Measurements from ENCODE around the gene GMPR2. TPM values are rescaled to one million over a fixed set of nuclear protein-coding genes. Genes with fewer than 3 reads are reported as not detected.

The GMPR2 gene
- total and polyA plus RNA-seq, 11 donors: 23.9 to 55.9 (median 31.5) TPM

GRCh38 chr14:24185026-24185425 lies 47.7 kb upstream of the GMPR2 start:
- H3K9me3 ChIP-seq: no peaks in the 10 kb centered on the region
- peaks cover 0 to 31% (median 17%) of the 10 kb centered on the region in 12 donors for H3K4me1 ChIP-seq
- DNase-seq (no peak), ATAC-seq (no peak)
- WGBS, 4 donors: 94 to 97% (median 95%) methylated on average over 7 of the region's 7 CpGs
- intact Hi-C loops (cut with DNase I): no loop called here
- H3K36me3 ChIP-seq: peaks cover 4 to 76% (median 57%) of the 10 kb centered on the region in 9 donors
- no peaks in the 10 kb centered on the region for H3K27me3 ChIP-seq
- no peak overlapping the region for H3K27ac ChIP-seq
- no peak for TF ChIP-seq POLR2A (IDR thresholded peaks at IDR 0.05)
- no peak for TF ChIP-seq CTCF (IDR thresholded peaks at IDR 0.05)
- H3K4me3 ChIP-seq: no peak overlapping the region

- Histone ChIP-seq H3K4me1 (peaks cover 0 to 24% (median 14%) of the 10 kb centered on the region in 12 donors), H3K4me3 (no peak overlapping the region), H3K27me3 (no peaks in the 10 kb centered on the region), H3K27ac (no peak overlapping the region), H3K36me3 (peaks cover 4 to 72% (median 59%) of the 10 kb centered on the region in 9 donors), H3K9me3 (no peaks in the 10 kb centered on the region)
- DNase-seq (no peak), ATAC-seq (no peak)
- WGBS, 4 donors: 85 to 97% (median 94%) methylated on average over 6 to 11 of the region's 11 CpGs
- intact Hi-C loops (cut with DNase I): no loop called here
- no peak for TF ChIP-seq CTCF (IDR thresholded peaks at IDR 0.05)
- no peak for TF ChIP-seq POLR2A (IDR thresholded peaks at IDR 0.05)
Measured at GRCh38 chr14:24185741-24186140, 47.0 kb upstream of the GMPR2 start.

- H3K36me3 ChIP-seq: peaks cover 4 to 70% (median 57%) of the 10 kb centered on the region in 9 donors
- intact Hi-C loops (cut with DNase I): no loop called here
- peaks cover 0 to 24% (median 14%) of the 10 kb centered on the region in 12 donors for H3K4me1 ChIP-seq
- no peak for DNase-seq
- no peaks in the 10 kb centered on the region for H3K9me3 ChIP-seq
- TF ChIP-seq CTCF (IDR thresholded peaks at IDR 0.05) (no peak), POLR2A (IDR thresholded peaks at IDR 0.05) (no peak)
- H3K4me3 ChIP-seq: peak overlapping the region in 2 of 12 donors; percentile 68 to 71
- no peaks in the 10 kb centered on the region for H3K27me3 ChIP-seq
- no peak for ATAC-seq
- WGBS, 4 donors: 92 to 98% (median 93%) methylated on average over 10 of the region's 10 CpGs
- no peak overlapping the region for H3K27ac ChIP-seq
Measured at GRCh38 chr14:24186831-24187538, 45.7 kb upstream of the GMPR2 start.

- TF ChIP-seq CTCF (IDR thresholded peaks at IDR 0.05) (no peak), POLR2A (IDR thresholded peaks at IDR 0.05) (no peak)
- ATAC-seq (no peak), DNase-seq (no peak)
- Histone ChIP-seq H3K4me3 (peak overlapping the region in 7 of 12 donors; percentile 66 to 83 (median 72)), H3K36me3 (peaks cover 4 to 71% (median 57%) of the 10 kb centered on the region in 9 donors), H3K27me3 (no peaks in the 10 kb centered on the region), H3K27ac (no peak overlapping the region), H3K4me1 (peaks cover 0 to 24% (median 14%) of the 10 kb centered on the region in 12 donors), H3K9me3 (no peaks in the 10 kb centered on the region)
- intact Hi-C loops (cut with DNase I): no loop called here
- 79 to 88% (median 85%) methylated on average over 2 of the region's 2 CpGs for WGBS, 4 donors
Measured at GRCh38 chr14:24187539-24187915, 45.2 kb upstream of the GMPR2 start.
